Measurements from ENCODE around the gene TEX44.

TEX44 gene

DNA sequence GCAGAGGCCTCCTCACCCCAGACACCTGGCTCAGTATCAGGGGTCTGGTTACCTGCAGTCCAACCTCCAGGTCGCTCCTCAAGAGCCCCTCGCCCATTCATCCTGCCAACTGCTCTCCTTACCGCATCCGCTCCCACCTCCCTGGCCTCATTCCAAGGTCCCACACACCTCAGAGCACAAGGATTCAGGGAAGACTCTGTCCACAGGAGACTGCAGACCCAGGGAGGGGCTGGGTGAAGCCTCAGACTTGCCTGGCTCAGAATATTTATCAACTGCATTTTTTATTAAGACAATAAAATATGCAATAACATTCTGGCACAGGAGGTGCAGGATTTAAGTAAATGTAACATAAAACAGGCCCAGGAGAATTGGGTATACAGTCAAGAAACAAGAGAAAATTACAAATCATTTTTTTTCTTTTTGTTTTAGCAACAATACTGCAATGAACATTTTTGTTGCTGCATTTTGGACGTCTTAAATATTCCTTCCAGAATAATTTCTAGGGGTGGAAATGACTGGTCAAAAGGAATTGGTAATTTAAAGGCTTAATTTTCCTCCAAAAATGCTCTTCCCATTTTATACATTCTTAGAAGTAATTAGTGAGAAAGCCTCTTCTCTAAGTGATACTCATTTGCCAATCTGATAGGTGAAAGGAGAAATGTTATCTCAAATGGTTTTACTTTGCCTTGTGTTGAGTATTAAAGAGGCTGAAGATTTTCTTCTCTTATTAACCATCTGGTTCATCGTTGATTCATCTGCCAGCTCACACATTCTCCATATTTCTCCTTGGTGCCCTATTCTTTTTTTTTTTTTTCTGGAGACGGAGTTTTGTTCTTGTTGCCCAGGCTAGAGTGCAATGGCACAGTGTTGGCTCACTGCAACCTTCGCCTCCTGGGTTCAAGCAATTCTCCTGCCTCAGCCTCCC, 42.5 kb downstream of the TEX44 start:
- no peak for FAIRE-seq

DNA sequence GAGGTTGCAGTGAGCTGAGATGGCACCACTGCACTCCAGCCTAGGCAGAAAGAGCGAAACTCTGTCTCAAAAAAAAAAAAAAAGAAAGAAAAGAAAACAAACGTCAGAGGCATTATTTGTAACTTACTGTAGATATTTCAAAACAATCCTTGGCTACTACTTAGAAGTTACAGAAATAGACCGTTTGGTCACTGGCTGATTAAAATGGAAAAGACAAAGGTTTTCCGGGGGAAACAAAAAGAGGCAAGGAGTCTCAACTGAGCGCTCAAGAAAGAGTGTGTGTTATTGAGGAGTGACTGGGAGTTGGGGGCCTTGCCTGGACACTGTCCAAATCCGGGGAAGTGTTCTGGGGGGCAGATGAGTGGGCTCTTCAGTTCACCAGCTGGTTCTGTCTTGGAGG, 47.6 kb downstream of the TEX44 start:
- no peak for FAIRE-seq

DNA sequence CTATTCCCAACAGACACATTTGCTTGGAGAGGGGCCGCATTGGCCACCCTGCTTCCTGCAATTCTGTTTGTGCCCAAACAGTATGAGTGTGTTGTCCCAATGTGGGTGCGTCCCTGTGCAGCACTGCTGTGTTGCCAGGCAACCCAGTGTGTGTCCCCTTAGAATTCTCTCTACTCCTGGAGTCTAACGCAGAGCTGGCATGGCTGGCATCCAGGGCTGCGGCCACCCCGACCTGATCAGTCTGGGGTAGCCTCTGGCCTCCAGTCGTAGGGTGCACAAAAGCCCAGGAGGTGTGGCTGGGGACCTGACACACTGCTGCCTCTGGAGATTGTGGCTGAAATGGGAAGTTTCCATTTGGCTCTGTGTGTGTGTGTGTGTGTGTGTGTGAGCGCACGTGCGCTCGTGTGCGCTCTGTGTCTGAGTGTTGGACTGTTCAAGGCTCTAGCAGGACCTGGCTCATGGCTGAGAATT, 48.0 kb downstream of the TEX44 start:
- FAIRE-seq = no peak

DNA sequence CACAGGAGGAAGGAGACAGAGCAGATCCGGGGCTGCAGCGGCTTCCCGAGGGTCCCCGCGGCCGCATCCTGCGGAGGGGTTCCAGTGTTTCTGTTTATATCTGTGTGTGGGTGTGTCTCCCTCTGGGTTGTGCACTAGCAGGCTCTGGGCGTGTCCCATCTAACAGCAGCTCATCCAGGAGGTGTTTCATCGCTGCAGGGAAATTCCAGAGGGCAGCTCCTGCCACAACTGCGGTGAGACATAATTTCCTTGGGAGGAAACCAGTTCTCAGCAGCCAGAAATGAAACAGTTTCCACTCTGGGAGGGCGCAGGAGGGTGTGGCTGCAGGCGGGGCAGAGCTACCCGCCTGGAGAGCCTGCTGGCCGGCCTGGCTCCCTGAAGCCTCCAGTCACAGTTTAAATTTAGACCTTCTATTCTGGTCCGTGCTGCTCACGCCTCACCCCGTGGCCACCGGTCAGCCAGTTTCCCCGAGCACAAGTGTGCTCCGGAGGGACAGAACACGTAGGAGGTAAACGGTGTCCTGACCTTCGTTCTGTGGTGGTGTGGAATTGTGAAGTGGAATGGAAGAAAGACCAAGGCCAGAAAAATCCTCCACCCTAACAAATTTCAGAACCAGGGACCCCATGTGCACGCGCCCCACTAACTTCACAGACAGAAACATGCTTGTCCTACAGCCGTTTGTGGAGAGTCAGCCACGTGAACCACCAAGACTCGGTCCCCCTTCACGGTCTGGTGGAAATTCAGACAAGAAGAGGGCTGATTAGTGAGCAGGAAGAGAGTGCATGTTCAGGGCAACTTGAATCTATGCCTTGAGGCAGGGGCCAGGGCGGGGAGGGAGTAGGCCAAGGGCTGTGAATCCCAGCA, 50.2 kb downstream of the TEX44 start:
- FAIRE-seq = peak; percentile 85

DNA sequence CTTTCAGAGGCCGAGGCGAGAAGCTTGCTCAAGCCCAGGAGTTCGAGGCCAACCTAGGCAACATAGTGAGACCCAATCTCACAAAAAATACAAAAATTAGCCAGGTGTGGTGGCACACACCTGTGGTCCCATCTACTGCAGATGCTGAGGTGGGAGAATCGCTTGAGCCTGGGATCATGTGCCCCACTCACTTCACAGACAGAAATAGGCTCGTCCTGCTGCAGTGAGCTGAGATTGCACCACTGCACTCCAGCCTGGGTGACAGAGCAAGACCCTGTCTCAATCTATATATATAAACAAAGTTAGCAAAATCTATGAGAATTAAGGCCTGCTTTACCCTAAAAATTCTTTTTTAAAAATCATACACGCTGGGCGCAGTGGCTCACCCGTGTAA, 50.8 kb downstream of the TEX44 start:
- no peak for FAIRE-seq

Data from A204.1 (cell line).